ENCODE measurements around the gene TSPEAR.
A peak's percentile ranks its signal among the peaks of the same experiment; 100 is the strongest.

TSPEAR gene

DNA sequence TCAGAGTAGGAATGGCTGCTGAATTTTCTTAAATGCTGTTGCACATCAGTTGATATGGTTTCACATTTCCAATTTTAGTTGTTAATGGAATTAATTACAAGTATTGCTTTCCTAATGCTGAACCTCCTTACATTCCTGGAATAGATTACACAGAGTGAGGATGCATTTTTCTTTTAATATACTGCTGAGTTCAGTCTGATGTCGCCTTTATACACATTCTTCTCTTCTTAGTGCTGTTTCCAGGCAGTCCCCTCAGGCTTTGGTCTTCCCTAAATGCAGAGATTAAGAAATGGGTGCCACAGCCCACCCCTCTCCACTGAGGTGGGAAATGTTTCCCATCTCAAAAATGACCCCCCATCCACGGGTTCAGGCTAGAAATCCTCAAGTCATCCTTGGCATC, 6.7 kb upstream of the TSPEAR start:
- no peak for DNase-seq

DNA sequence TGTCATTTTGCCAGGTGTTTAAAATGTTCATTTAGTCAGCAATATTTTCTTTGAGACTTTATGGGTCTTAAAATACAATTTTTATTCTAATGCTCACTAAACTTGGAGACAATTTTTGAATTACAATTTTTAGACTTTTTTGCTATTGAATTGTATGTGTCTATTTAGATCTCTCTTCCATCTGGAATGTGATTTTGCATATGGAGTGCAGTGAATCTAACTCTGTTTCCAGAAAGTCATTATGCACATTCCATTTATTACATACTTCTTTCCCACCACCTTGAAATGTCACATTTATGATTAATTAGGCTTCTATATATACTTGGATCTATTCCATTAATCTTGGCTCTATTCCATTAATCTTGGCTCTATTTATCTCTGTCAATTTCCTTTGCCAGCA, 5.6 kb upstream of the TSPEAR start:
- no peak for DNase-seq

DNA sequence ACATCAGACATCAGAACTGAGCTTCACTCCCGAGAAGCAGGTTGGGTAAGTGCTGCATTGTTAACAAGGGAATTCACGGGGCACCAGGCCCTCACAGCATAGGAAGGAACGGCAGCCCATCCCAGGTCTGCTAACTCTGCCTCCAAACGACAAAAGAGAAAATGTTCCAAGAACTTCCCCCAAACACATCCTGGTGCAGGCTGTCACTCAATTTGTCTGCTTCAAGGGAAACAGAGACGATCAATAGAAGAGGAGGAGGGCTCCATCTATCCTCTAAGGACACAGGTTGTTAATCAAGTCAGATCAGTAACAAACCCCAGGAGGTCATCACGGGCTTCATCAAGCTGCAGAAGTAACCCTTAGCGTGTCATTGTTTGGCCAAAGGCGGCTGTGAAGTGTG, 3.5 kb upstream of the TSPEAR start:
- DNase-seq = no peak

DNA sequence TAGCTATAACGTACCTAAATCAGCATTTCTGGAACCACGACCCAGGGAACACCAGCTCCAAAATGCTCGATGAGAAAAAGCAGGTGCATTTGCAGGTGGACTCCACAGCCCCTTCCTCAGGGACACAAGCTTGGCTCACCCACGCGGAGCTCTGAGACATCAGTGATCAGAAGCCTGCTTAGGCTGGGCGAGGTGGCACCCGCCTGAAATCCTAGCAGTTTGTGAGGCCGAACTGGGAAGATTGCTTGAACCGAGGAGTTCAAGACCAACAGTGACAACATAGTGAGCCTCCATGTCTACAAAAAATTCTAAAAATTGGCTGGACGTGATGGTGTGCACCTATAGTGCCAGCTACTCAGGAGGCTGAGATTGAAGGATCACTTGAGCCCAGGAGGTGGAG, 2.5 kb upstream of the TSPEAR start:
- DNase-seq = no peak

DNA sequence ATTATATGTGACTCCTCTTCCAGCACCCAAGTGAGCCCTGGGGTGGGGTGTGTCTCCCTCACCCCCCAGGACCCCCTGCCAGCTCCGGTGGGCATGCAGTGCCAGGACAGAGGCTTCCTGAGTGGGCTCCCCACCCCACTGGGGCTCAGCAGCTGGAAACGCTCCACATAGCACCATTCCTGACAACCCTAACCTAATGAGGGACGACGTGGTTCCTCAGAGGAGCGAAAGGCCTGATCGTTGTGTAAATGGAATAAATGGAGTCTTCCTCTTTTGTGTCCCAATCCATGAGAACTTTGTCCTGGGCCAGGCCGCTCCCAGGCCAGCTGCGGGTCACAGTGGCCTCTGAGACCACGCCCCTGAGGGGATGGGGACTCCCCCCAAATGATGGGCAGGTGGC, 1.8 kb upstream of the TSPEAR start:
- DNase-seq = no peak

DNA sequence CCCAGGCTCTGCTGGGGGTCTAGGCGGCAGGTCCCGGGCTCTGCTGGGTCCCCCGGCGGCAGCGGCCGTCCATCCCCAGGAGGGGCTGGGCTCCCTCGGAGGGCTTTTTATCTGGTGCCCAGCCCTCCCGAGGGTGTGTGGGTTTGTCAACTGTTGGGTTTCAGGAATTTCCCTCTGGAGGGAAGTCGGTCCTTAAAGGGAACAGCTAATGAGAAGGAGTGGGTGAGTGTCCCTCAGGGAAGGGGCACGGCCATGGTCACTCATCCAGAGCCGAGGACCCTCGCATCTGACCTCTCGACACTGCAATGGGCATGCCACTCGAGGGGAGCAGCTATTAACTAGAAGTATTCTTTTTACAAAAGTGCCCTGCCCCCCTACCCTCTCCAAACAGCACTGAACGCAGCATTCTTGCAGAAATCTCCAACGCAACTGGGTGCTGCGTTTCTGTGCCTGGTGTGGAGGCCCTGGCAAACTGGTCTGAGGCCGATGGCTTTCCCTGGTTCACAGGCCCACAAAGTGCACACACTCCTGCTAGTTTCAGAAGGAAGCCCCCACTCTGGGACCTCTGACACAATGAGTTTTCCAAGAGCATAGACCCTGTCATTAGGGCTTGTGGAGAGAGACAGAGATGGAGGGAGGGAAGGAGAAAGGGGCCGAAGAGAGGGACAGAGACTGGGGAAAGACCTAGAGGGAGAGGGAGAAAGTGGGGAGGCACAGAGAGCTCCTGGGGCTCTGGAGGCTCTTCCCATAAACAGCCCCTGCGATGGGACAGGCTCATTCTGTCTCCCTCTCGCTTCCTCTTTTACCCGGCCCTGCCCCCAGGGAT, 1.0 kb upstream of the TSPEAR start:
- no peak for DNase-seq

DNA sequence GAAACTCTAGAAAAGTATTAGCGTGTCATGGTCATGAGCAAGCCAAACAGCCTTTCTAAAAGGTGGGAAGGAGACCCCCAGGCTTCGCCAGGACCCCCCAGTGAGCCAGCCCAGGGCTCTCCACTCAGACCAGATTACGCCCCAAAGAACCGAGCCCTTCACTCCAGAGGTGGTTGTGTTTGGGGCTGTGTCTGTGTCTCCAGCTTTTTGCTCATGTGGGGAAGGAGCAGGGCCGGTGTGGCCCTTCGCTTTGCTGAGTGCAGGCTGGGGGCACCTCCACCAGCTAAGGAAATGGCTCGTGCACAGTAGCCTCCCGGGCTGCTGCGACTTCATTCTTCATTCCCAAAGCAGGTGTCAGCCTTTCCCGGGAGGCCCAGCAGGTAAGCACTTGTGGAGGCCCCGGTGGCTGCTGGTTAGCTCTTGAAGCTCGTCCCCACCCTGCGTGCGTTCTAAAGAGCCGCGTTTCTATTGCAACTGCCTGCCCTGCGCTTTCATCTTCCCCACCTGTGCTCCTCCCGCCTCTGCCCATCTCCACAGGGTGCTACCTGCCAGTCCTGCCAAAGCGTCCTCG, 531 bp downstream of the TSPEAR start:
- DNase-seq = no peak

DNA sequence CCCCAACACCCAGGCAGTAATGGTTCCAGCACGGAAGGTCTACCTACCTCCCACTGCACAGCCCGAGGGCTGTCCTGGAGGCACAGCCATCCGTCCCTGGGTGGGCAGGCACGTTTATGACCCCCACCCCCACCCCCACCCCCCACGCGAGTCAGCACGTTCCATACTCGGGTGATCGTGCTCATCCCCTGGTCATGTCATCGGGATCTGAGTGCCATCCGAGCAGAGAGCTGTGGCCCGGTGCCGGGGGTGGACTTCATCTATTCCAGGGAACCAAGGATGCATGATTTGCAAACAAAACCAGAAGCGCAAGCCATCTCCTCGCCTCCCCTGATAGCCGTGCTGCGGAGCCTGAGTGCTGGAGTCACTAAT, 1.1 kb downstream of the TSPEAR start:
- no peak for DNase-seq

DNA sequence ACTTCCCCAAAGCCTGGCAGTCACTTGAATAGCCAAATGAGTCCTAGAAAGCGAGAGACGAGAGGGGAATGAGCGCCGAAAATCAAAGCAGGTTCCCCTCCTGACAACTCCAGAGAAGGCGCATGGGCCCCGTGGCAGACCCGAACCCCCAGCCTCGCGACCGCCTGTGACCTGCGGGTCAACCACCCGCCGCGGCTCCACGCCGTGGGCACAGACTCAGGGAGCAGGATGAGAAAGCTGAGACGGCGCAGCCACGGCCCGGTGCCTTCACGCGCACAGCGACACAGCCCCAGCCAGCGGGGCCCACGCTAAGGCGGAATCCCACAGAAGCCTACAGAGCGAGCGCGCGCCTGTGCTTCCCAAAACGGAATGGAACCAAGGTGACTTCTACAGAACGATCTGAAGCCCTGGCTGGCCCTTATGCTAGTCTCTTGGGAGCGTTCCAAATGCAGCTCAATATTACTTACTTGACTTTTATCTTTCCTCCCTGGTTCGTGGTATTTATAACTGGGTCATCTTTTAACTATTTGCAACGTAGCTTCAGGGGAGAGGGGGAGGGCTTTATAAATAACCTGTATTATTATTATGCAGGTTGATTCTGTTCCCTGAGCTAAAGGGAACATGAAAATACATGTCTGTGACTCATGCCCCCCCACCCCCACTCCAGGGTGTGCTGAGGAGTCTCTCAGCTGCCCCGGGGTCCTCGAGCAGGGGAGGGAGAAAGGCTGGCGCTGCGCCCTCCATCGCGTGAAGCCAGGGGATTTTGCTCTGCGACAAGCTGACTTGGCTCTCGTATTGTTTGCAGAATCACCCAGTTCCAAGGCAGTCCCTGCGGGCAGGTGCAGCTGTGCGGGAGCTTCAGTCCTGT, 1.7 kb downstream of the TSPEAR start:
- DNase-seq = no peak

DNA sequence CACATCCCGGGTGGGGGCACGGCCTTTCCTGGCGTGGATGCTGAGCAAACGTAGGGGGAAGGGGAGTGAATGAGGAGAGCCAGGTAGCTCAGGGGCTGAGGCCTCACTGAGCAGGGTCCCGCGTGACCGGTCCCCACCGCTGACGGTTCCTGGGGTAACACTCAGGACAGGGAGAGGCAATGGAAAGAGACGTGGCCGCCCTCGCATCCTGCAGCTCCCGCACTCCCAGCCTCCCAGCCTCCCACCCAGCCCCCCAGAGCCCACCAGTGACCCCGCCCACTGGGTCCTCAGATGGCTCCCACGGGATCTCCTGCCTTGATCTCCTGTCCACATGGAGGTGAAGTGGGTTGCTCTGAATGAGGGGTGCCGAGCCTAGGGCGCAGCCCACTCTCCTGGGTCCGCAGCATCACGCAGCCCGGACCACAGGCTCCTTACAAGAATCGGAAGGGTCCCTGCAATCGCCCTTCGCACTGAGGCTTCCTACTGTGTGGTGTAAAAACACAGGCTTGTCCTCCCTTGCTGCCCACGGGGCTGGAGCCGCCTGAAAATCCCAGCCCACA, 2.4 kb downstream of the TSPEAR start:
- DNase-seq = no peak

DNA sequence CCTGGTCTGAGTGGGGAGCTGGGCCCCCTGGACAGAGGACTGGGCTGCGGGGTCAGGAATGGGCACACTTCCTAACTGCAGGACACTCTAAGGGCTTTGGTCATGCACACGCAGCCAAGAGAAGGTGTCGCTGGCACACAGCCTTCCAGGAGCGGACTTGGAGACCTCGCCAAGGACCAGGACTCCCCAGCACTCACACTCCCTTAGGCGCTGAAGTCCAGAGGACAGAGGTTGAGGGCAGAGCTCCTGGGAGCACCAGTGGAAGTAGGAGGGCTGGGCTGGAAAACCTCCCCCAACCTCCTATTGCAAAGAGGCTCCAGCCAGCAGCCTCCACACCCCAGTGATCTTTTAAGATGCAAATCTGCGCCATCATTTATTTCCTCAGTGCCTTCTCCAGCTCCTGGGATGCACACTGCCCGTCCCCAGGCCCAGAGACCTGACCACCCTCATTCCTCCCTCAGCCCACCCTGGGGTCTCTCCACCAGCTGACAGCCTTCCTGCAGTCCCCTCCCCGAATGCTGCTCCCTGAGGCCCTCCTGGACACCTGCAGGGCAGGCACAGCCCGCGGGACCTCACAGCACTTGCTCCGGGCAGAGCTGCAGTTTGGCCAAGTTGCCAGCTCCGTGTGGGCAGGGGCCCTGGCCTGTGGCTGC, 3.0 kb downstream of the TSPEAR start:
- DNase-seq = no peak

DNA sequence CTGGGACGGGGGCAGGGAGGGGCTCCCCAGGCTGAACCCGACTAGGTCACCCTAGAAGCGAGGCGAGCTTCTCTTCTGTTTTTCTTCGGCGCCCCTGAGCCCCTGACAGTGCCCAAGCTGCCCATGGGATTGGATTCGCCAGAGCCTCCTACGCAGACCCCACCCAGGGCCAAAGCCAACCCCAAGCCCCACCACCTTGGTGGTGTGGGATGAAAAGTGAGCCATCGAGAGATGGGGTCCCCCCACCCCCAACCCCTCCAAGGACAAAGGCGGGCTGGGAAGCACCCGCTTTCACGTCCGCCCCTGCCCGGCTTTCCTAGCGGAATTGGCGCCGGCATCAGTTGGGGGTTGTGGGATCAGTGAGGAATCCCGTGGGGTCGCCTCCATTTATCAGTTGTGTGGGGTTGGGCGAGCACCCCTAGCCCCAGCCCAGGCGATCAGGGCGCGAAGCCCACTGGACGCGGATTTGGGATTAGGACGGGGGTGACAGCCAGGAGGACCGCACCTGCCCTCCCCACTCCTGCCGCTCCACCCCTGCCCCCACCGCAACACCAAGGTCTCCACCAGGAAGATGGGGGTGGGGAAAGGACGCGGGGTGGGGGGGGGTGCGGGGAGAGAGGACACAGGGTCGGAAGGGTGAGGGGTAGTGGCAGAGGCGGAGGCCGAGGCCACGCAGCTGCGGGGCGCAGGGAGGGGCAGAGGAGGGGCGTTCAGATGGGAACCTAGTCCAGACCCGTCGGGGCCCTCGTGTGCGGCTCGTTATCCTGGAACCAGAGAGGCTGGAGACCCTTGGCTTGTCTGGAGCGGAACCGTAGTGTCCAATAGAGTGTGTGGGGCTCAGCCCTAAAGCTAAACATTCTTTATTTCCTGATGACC, 4.4 kb downstream of the TSPEAR start:
- no peak for DNase-seq

DNA sequence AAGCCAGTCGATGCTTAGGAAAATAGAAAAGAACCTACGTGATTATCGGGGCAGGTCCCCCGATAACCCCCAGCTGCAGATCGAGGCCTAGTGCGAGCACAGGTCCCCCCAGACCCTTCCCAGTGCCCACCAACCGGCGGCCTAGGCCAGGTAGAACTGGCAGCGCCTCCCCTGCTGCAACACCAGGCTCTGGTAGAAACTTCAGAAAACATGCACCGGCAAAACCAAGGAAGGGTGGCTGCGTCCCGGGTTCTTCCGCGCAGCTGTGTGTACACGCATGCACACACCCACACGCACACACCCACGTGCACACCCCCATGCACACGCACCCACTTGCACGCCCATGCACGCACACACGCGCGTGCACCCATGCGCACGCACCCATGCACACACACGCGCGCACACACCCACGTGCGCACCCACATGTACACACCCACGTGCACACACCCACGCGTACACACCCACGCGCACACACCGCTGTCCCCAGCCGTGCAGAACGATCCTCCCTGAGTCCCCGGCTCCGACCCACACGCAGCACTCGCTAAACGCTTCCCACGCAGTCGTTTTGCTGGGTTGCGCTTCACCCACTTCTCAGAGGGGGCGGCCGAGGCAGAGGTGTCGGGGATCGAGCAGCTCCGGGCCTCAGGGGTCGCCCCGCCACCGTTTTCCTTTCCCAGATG, 5.2 kb downstream of the TSPEAR start:
- DNase-seq = no peak

DNA sequence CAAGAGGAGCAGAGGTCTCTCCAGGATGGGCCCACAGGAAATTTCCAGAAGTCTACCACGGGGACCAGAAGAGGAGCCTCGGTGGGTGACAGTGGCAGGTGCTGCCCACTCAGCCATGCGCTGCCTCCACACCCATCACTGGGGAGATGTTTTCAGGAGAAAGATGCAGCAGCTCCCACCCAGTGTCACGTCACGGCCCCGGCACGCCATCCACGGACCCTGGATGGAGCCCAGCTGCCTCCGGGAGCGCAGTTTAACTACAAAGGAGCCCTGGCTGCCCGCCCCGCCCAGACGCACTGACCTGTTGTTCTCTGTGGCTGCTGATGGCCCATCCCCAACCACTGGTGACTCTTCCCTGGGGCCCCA, 6.8 kb downstream of the TSPEAR start:
- peak; percentile 14 for DNase-seq

DNA sequence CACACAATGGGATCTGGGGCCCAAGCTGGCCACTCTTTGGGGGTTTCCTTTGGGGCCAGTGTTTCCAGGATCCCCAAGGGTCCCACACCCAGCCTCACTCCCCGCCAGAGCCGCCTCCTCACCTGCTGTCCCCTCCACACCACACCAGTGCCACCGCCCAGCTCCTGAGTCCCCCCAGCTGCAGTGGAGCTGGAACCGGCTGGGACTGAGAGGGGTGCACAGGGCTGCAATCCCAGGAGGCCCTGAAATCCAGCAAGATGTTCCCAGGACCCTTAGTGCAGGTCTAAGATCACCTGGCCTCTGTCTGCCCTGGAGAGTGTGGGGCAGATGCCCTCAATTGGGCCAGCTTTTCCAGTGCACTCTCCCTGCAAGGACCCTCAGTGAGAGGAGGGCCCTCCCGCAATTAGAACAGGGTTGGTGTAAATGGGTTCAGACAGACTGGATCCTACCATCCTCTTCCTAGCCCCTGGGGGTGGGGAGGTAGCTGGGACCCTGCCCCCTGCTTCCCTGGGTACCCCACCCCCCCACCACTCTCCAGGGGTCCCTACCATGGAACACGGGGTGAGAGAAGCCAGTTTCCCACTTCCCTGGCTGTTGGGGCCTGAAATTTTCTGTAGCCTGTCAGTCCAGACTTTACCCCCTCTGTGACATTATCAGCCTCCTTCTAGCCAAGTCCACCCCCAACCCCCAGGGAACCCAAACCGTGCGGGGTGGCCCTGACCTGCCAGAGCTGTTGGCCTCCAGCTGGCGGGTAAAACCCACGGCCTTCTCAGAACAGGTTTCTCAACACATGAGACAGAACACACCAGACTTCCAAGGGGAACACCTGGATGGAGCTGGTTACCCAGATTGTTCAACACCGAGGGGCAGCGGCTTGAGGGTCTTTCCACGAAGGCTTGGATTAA, 7.4 kb downstream of the TSPEAR start:
- peak; percentile 10 for DNase-seq

DNA sequence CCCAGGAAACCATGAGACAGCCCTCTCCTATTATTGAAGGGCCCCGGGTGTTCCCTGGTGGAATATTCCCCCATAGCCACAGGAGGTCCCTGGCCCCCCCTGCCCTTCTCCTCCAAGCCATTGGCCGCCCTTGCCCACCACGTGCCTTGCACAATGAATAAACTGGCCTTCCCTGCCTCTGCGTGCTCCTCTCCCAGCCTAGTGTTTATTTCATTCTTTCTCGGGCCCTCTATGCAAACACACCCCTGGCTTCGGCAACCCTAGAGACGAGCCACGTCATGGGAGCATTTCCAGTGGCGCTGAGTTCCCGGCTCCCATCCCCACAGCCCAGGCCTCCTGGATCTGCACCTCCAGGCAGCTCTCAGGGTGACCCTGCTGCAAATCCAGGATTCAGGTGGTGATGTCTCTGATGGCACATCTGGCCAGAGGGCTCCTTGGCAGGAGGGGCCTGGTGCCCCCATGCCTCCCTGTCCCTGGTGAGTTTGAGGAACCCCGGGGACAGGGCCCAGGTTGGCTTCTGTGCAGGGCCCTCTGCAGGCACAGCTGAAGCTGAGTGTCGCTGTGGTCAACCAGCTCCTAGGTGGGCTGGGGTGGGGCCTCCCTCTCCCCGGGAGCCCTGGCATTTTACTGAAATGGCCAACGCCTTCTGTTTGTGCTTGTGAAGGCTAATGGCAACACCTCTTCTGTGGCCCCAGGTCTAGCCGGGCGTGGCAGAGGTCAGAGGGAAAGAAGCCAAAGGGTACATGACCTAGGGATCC, 8.2 kb downstream of the TSPEAR start:
- DNase-seq = peak; percentile 10

DNA sequence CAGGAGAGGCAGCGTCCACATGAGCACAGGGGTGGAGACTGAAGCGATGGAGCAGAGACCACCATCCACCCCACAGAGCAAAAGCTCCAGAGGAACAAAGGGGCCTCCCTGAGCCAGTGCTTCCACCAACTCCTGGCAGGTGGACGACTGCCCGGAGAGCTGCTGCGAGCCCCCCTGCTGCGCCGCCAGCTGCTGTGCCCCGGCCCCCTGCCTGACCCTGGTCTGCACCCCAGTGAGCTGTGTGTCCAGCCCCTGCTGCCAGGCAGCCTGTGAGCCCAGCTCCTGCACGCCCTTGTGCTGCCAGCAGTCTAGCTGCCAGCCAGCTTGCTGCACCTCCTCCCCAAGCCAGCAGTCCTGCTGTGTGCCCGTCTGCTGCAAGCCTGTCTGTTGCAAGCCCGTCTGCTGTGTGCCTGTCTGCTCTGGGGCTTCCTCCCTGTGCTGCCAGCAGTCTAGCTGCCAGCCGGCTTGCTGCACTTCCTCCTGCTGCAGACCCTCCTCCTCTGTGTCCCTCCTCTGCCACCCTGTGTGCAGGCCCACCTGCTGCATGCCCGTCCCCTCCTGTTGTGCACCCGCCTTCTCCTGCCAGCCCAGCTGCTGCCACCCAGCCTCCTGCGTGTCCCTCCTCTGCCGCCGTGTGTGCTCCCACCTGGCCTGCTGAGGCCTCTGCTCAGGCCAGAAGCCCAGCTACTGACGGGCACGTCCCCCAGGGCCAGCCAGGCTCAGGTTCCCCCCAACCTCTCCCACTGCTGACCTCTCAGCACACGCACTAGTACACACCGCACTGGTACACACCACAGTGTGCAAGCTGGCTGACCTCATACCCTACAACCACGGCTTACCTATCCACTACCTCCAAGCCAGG, 9.0 kb downstream of the TSPEAR start:
- peak; percentile 20 for DNase-seq

DNA sequence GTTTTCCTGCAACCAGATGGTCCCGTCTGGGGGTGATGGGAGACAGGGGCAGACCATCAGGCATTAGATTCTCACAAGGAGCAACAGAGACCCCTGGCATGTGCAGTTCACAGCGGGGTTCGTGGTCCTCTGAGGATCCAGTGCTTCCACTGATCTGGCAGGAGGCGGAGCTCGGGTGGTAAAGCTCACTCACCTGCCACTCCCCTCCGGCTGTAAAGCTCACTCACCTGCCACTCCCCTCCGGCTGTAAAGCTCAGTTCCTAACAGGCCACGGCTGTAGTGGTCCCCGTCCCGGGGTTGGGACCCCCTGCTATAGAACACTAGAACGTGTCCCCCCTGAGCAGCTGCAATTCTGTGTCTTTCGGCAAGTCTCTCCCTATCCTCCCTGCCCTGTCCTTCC, 9.8 kb downstream of the TSPEAR start:
- peak; percentile 18 for DNase-seq

DNA sequence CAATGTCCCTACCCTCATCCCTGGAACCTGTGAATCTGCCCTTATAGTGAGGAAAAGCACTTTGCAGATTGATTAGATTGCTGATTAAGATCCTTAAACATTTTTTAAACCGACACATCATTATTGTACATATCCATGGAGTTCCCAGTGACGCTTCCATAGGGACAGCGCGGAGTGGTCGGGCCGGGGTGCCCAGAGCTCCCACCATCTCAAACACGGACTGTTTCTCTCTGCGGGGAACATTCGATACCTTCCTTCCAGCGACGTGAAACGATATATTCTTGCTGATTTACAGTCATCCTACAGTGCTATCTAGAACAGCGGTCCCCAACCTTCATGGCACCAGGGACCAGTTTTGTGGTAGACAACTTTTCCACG, 10.4 kb downstream of the TSPEAR start:
- peak; percentile 12 for DNase-seq

All from stimulated activated CD8-positive, alpha-beta memory T cell treated with anti-CD3 and anti-CD28 coated beads, Interleukin-4, amount 100 ng/mL, for 48 hours (primary cell).